Measurements from ENCODE around the gene C4orf17.

C4orf17 gene

GRCh38 chr4:99537674-99538073 lies 26.9 kb downstream of the C4orf17 start:
- no peak for DNase-seq

GRCh38 chr4:99540277-99540939 lies 29.6 kb downstream of the C4orf17 start:
- DNase-seq, result no peak

DNA sequence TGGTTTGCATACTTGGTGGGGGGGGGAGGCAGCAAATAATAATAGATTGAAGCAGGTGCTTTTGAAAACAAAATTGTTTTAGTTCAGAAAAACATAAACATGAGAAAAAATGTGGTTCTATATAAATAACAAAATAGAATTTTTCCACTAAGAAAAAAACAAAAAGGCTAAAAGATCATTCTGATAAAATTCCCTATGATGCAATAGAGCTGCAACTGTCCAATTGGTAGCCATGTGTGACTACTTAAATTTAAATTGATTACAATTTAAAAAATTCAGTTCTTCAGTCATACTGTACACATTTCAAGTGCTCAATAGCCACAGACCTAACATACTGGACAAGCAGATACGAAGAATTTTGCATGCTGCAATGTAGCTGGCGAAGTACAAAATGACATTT lies 42.1 kb downstream of the C4orf17 start:
- no peak for DNase-seq

GRCh38 chr4:99563310-99564186 lies 52.7 kb downstream of the C4orf17 start, which contains the start of gene TRMT10A:
Gene TRMT10A, minus strand, starts transcription at chr4:99564039. Its CDS starts 4,701 bp downstream, at chr4:99559338.
- DNase-seq, result peak; percentile 98

DNA sequence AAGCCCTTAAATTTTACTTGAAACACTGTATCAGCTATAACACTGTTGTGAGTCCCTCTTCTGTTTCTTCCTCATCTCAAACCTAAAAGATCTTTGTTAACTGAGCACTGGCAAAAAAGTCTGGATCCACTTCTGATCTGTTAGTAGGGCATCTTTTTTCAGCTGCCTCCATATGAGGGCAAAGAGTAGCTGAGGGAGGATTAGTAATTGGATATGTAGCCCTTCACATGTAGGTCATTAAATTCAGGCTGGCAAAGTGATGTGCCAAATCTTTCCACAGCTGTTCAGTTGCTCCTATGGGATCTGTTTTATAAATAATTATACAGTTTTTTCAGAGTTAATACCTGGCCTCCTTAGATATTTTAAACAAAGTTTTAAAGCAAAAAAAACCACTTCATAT lies 54.1 kb downstream of the C4orf17 start:
- DNase-seq, result no peak

GRCh38 chr4:99571883-99572282 lies 61.1 kb downstream of the C4orf17 start:
- DNase-seq, result no peak

DNA sequence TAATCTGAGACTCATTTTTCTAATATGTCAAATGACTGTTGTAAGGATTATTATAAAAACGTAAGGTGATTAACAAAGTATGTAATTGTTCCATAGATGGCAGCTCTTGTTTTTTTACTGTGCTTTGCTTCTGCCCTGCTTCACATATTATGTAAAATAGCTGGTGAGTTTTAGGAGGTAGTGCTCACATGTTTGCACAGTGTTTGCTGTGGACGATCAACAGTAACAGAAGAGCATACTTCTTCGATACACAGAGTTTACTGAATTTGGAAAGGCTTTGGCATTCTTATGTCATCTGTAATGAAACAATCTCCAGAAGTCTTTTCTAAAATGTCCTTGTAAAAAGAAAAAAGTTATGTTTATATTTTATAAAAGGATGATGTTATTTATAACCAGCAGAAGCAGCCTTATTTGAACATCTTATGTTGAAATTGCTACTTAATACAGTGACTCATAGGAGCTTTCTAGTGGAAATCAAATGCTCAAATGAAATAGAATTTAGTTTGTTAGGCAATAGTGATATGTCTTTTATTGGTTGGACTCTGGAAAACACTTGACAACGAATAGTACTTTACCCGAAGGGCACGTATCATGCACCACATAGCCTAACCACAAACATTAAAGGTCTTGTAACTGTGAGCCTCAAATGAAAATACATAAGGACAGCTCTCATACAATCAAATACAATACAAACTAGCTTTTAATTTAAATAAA lies 61.9 kb downstream of the C4orf17 start:
- DNase-seq, result no peak

- no peak for DNase-seq
Observed at GRCh38 chr4:99573735-99574368, 63.0 kb downstream of the C4orf17 start.

- DNase-seq, result no peak
Observed at GRCh38 chr4:99574530-99575324, 63.9 kb downstream of the C4orf17 start, which contains the start of gene MTTP. Gene MTTP, plus strand, starts transcription at chr4:99574824. Its CDS starts 86 bp downstream, at chr4:99574910.

DNA sequence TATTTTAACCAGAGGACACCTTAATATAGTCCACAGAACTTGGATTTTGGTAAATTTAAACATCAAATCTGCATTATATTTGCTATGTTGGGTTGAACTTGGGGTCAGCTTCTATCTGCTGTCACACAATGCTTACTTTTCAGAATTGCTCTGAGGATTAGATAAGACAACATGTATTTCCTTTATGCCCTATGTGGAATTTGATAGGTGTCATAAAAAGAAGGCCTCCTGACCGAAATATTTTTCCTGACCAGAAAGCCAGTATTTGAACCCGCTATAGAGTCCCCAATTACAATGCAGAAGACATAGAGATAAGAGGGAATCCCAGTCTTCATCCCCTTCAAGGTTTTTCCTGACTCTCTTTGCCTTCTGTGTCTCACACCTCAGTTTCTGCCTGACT lies 67.9 kb downstream of the C4orf17 start:
- no peak for DNase-seq

- no peak for DNase-seq
Observed at GRCh38 chr4:99585516-99585915, 74.7 kb downstream of the C4orf17 start.

GRCh38 chr4:99586322-99586721 lies 75.5 kb downstream of the C4orf17 start:
- DNase-seq, result peak; percentile 63

DNA sequence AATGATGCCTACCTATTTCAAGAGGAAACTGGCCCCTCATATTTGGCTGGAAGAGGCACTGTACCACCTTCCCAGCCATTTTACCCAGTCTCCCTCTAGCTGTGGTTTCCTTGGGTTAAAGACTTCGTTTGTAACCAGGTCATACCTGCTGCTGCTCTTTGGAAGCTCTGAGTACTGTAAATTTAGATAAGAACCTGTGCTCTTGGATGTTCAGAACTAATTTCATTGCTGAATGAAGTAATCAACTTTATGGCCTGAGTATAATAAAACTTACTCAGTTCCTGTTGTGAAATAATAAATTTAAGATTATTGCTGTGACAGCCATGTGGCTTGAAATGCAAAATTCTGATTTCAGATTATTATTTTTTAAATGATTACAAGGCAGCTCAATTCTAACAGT lies 76.0 kb downstream of the C4orf17 start:
- DNase-seq, result peak; percentile 17

DNA sequence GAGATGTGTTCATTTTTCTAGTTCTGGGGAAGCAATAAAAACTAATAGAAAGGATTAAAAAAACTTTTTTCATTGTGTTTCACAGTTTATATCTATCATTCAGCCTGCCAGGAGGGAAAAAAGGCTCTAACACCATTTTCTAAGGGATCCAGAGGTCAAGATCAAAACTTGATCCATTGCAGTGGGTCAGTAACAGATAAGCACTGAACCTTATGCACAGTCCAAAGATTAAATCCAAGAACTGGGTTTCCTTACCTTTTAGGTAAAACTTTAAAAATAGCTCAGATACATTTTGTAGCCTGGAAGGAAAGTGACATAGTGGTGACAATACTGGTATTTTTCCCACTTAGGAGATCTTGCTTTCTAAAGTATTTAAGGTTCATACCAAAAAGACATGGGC lies 76.5 kb downstream of the C4orf17 start:
- no peak for DNase-seq

DNA sequence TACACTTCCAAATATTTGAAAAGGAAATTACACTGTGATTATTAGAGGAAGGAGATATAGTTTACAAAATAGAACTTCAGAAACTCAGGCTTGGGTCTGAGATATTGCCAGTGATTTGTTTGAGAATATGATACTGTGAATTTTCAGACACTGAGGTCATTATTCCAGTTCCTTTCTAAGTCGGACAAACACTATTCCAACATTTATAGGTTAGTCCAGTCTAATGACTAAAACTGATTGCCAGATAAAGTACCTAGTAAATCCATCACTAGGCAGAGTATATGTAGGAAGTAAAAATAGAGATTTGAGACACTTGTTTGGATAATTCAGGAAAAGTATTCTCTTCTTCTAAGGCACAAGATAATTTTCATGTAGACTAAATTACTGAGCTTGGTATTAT lies 77.0 kb downstream of the C4orf17 start:
- no peak for DNase-seq

DNA sequence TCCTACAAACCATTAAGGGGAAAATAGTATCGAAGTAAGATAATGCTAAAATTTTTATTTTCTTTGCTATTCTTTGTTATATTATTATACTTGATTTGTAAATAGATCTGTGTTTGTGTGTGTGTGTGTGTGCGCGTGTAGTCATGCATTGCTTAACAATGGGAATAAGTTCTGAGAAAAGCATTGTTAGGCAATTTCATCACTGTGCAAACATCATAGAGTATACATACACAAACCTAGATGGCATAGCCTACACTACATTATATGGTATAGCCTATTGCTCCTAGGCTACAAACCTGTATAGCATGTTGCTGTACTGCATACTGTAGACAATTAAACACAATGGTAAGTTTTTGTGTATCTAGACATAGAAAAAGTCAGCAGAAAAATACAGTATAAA lies 80.9 kb downstream of the C4orf17 start:
- no peak for DNase-seq
